CD4-positive, CD25-positive, alpha-beta regulatory T cell (primary cell): ENCODE measurements around the gene SLC10A7. TPM values are rescaled to one million over a fixed set of nuclear protein-coding genes. Genes with fewer than 3 reads are reported as not detected.
A peak's percentile ranks its signal among the peaks of the same experiment; 100 is the strongest.

Experiments
- ATAC-seq, 2 donors: fragments of 150-1000 bp; cut with Tn5 transposase; one replicate each; pipeline ENCODE4 v1.10.0; 2021; ENCODE audit warnings: low read depth in 2 of 2, moderate number of reproducible peaks in 2 of 2, moderate library complexity in 1 of 2
- DNase-seq, 3 donors: peaks; one replicate each; pipeline versions ENCODE4 v3.0.0 to v3.0.0-alpha.2; 2012 to 2022; ENCODE audit warnings: mixed read lengths in 1 of 3
- H3K27ac ChIP-seq: one replicate; pipeline ENCODE4 v1.7.0; 2013; ENCODE audit warnings: mild to moderate bottlenecking, low read length; ENCODE audit not compliant: insufficient read depth, poor library complexity, severe bottlenecking
- H3K27me3 ChIP-seq: one replicate; pipeline ENCODE4 v1.7.0; 2013; ENCODE audit warnings: low read length; ENCODE audit not compliant: control insufficient read depth, insufficient read depth
- H3K36me3 ChIP-seq: one replicate; pipeline ENCODE4 v1.7.0; 2013; ENCODE audit warnings: mild to moderate bottlenecking, low read length, moderate library complexity; ENCODE audit not compliant: control insufficient read depth, insufficient read depth
- H3K4me1 ChIP-seq: 2 replicates; pipeline ENCODE4 v1.7.0; 2013; ENCODE audit warnings: mild to moderate bottlenecking, low read length; ENCODE audit not compliant: insufficient read depth, control insufficient read depth, poor library complexity, severe bottlenecking
- H3K4me3 ChIP-seq: one replicate; pipeline ENCODE4 v1.7.0; 2013; ENCODE audit warnings: low read depth, mild to moderate bottlenecking, low read length, moderate library complexity
- H3K9me3 ChIP-seq, 2 experiments: 1 replicate in 1 of 2; 2 replicates in 1 of 2; pipeline ENCODE4 v1.7.0; 2013; ENCODE audit warnings: low read length in 2 of 2, mild to moderate bottlenecking in 1 of 2, moderate library complexity in 1 of 2; ENCODE audit not compliant: control insufficient read depth in 2 of 2
- H3K27ac Mint-ChIP-seq, 3 donors: one replicate each; pipeline ENCODE4 v1.8.0; 2020 to 2022; ENCODE audit warnings: mild to moderate bottlenecking in 3 of 3, mixed read lengths in 3 of 3, moderate library complexity in 2 of 3
- H3K27me3 Mint-ChIP-seq: one replicate; pipeline ENCODE4 v1.8.0; 2022; ENCODE audit warnings: mild to moderate bottlenecking, mixed read lengths
- H3K36me3 Mint-ChIP-seq: one replicate; pipeline ENCODE4 v1.8.0; 2020; ENCODE audit warnings: mixed read lengths
- H3K4me1 Mint-ChIP-seq, 4 donors: one replicate each; pipeline ENCODE4 v1.8.0; 2020 to 2022; ENCODE audit warnings: mixed read lengths in 4 of 4, mild to moderate bottlenecking in 1 of 4
- H3K4me3 Mint-ChIP-seq, 4 donors: one replicate each; pipeline ENCODE4 v1.8.0; 2020 to 2022; ENCODE audit warnings: mild to moderate bottlenecking in 4 of 4, mixed read lengths in 4 of 4, moderate library complexity in 3 of 4
- H3K9me3 Mint-ChIP-seq, 7 donors: one replicate each; pipeline ENCODE4 v1.8.0; 2020 to 2022; ENCODE audit warnings: mixed read lengths in 7 of 7, mild to moderate bottlenecking in 3 of 7, moderate library complexity in 2 of 7
- polyA plus RNA-seq, 4 donors: library from polyadenylated mRNA; unstranded; fragments of 300-500 nt; fragmentation: Illumina TruSeq; gene quantifications; one replicate each; pipeline ENCODE4 v1.2.3, GENCODE V29; 2021
- total RNA-seq: library from RNA; stranded (reverse); gene quantifications from one replicate; pipeline ENCODE4 v1.2.3, GENCODE V29; 2022

SLC10A7 gene
- total and polyA plus RNA-seq, 5 donors from 2014 or later, result 8.6 to 24.1 (median 10.4) TPM

GRCh38 chr4:146453181-146453807 lies 68.4 kb downstream of the SLC10A7 start:
- H3K9me3 Mint-ChIP-seq, result peaks cover 0 to 4% (median 2%) of the 10 kb centered on the region in 7 donors
- no peak overlapping the region for H3K27ac Mint-ChIP-seq

GRCh38 chr4:146450524-146450923 lies 71.2 kb downstream of the SLC10A7 start:
- peaks cover 0 to 4% (median 0%) of the 10 kb centered on the region in 7 donors for H3K9me3 Mint-ChIP-seq
- no peaks in the 10 kb centered on the region for H3K27me3 Mint-ChIP-seq
- DNase-seq, result peak in 1 of 3 donors; percentile 30
- peaks cover 14% of the 10 kb centered on the region for H3K36me3 Mint-ChIP-seq
- H3K27me3 ChIP-seq, result no peaks in the 10 kb centered on the region
- H3K9me3 ChIP-seq, result no peaks in the 10 kb centered on the region
- peaks cover 24 to 44% (median 39%) of the 10 kb centered on the region in 4 donors for H3K4me1 Mint-ChIP-seq
- peaks cover 5% of the 10 kb centered on the region for H3K4me1 ChIP-seq
- H3K36me3 ChIP-seq, result no peaks in the 10 kb centered on the region
- H3K27ac Mint-ChIP-seq, result no peak overlapping the region
- peak overlapping the region; percentile 32 for H3K4me3 ChIP-seq
- H3K4me3 Mint-ChIP-seq, result peak overlapping the region in 1 of 4 donors; percentile 21
- no peak for ATAC-seq
- H3K27ac ChIP-seq, result no peak overlapping the region

More at GRCh38 chr4:146453181-146453807, 68.4 kb downstream of the SLC10A7 start:
- H3K4me3 ChIP-seq, result no peak overlapping the region
- H3K27me3 Mint-ChIP-seq, result no peaks in the 10 kb centered on the region
- no peaks in the 10 kb centered on the region for H3K27me3 ChIP-seq
- no peak overlapping the region for H3K27ac ChIP-seq
- DNase-seq (no peak), ATAC-seq (no peak)
- no peaks in the 10 kb centered on the region for H3K36me3 ChIP-seq
- H3K4me1 Mint-ChIP-seq, result peaks cover 30 to 55% (median 45%) of the 10 kb centered on the region in 4 donors
- no peak overlapping the region for H3K4me3 Mint-ChIP-seq
- peaks cover 7% of the 10 kb centered on the region for H3K36me3 Mint-ChIP-seq
- no peaks in the 10 kb centered on the region for H3K9me3 ChIP-seq
- peaks cover 15% of the 10 kb centered on the region for H3K4me1 ChIP-seq

- Mint-ChIP-seq H3K9me3 (peaks cover 0 to 3% (median 0%) of the 10 kb centered on the region in 7 donors), H3K36me3 (peaks cover 16% of the 10 kb centered on the region), H3K27me3 (no peaks in the 10 kb centered on the region), H3K4me1 (peaks cover 20 to 43% (median 30%) of the 10 kb centered on the region in 4 donors), H3K27ac (no peak overlapping the region), H3K4me3 (no peak overlapping the region)
- no peak for DNase-seq
- Histone ChIP-seq H3K4me3 (no peak overlapping the region), H3K27ac (no peak overlapping the region), H3K36me3 (no peaks in the 10 kb centered on the region), H3K4me1 (peaks cover 5% of the 10 kb centered on the region), H3K9me3 (no peaks in the 10 kb centered on the region), H3K27me3 (no peaks in the 10 kb centered on the region)
- ATAC-seq, result no peak
Observed at GRCh38 chr4:146446555-146446954, 75.2 kb downstream of the SLC10A7 start.

DNA sequence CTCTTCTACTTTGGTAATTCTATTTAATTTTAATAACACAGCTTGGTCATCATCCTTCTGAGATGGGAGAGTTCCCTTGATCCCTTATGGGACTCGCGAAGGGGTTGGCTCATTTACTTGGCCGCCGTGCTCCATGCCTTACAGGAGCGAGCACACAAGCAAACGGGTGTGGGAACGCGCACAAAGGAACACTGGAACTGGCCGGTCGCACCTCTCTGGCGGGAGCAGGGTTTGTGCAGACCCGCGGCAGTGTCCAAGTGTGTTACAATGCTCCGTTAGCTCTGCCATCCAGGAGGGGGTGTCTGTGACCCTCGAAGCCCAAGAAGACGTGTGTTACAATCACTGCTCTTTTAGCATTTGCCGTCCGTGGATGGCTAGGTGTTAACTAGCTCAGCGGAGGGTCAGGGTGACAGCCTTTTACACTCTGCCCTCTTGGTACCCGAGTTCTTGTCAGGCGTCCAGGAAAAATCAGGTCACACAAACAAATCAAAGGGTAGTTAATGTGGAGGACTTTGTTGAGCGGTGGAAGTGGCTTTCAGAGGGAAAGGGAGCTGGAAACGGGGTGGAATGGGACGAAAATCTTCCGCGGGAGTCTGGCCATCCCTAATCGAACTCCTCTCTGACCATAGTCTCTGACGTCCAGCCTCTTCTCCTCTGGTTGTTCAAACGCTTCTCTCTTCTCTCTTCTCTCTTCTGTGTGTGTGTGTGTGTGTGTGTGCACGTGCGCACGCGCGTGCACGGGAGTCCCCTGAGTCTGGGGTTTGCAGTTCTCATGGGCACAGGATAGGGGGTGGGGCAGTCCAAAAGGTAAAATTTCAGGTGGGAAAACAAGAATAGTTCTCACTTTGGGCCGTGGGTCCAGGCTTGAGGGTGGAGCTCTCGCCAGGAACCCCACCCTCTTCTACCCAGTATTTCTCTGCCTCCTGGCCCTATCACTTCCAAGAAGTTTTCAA lies 76.3 kb downstream of the SLC10A7 start:
- peaks cover 0 to 2% (median 0%) of the 10 kb centered on the region in 7 donors for H3K9me3 Mint-ChIP-seq
- Histone ChIP-seq H3K9me3 (no peaks in the 10 kb centered on the region), H3K27me3 (no peaks in the 10 kb centered on the region), H3K4me1 (peaks cover 3% of the 10 kb centered on the region), H3K27ac (no peak overlapping the region), H3K4me3 (no peak overlapping the region), H3K36me3 (no peaks in the 10 kb centered on the region)
- H3K4me1 Mint-ChIP-seq, result peaks cover 19 to 34% (median 22%) of the 10 kb centered on the region in 4 donors
- peak overlapping the region in 1 of 4 donors; percentile 54 for H3K4me3 Mint-ChIP-seq
- ATAC-seq (no peak), DNase-seq (no peak)
- H3K36me3 Mint-ChIP-seq, result peaks cover 15% of the 10 kb centered on the region
- no peak overlapping the region for H3K27ac Mint-ChIP-seq
- no peaks in the 10 kb centered on the region for H3K27me3 Mint-ChIP-seq

- Mint-ChIP-seq H3K4me3 (no peak overlapping the region), H3K36me3 (peaks cover 15% of the 10 kb centered on the region), H3K27ac (no peak overlapping the region), H3K27me3 (no peaks in the 10 kb centered on the region), H3K4me1 (peaks cover 3 to 14% (median 7%) of the 10 kb centered on the region in 4 donors), H3K9me3 (no peaks in the 10 kb centered on the region)
- Histone ChIP-seq H3K36me3 (no peaks in the 10 kb centered on the region), H3K4me3 (no peak overlapping the region), H3K27me3 (no peaks in the 10 kb centered on the region), H3K9me3 (no peaks in the 10 kb centered on the region), H3K27ac (no peak overlapping the region), H3K4me1 (no peaks in the 10 kb centered on the region)
- ATAC-seq (no peak), DNase-seq (no peak)
Observed at GRCh38 chr4:146443525-146443924, 78.2 kb downstream of the SLC10A7 start.

GRCh38 chr4:146442801-146443200 lies 78.9 kb downstream of the SLC10A7 start:
- Histone ChIP-seq H3K27ac (no peak overlapping the region), H3K4me3 (no peak overlapping the region), H3K4me1 (no peaks in the 10 kb centered on the region), H3K36me3 (no peaks in the 10 kb centered on the region), H3K9me3 (no peaks in the 10 kb centered on the region), H3K27me3 (no peaks in the 10 kb centered on the region)
- DNase-seq (no peak), ATAC-seq (no peak)
- peak overlapping the region in 1 of 4 donors; percentile 10 for H3K4me3 Mint-ChIP-seq
- H3K27me3 Mint-ChIP-seq, result no peaks in the 10 kb centered on the region
- H3K4me1 Mint-ChIP-seq, result peaks cover 4 to 14% (median 9%) of the 10 kb centered on the region in 4 donors
- peaks cover 15% of the 10 kb centered on the region for H3K36me3 Mint-ChIP-seq
- H3K27ac Mint-ChIP-seq, result no peak overlapping the region
- H3K9me3 Mint-ChIP-seq, result no peaks in the 10 kb centered on the region

DNA sequence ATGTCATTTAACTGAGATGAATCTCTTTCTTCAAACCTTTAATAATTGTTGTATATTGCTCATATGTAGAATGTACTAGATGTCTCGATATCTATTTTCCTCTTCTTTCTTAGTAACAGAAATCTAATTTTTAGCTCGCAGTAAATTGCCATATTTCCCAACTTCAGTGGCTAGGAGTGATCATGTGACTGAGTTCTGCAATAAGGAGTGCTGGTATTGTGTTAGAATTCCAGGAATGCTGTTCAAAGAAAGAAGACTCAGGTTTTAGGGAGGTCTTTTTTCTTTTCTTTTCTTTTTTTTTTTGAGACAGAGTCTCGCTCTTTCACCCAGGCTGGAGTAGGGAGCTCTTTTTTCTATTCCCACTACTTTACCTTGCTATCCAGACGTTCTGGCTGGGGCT lies 81.7 kb downstream of the SLC10A7 start:
- H3K4me3 ChIP-seq, result no peak overlapping the region
- Mint-ChIP-seq H3K4me3 (no peak overlapping the region), H3K36me3 (peaks cover 4% of the 10 kb centered on the region), H3K27me3 (no peaks in the 10 kb centered on the region), H3K27ac (no peak overlapping the region), H3K9me3 (no peaks in the 10 kb centered on the region), H3K4me1 (peaks cover 4 to 14% (median 9%) of the 10 kb centered on the region in 4 donors)
- no peaks in the 10 kb centered on the region for H3K9me3 ChIP-seq
- no peaks in the 10 kb centered on the region for H3K36me3 ChIP-seq
- no peak overlapping the region for H3K27ac ChIP-seq
- DNase-seq (no peak), ATAC-seq (no peak)
- H3K4me1 ChIP-seq, result no peaks in the 10 kb centered on the region
- no peaks in the 10 kb centered on the region for H3K27me3 ChIP-seq
